Erythroblast (primary cell): ENCODE data around the gene VAMP2.

Experiments used
- GATA1 ChIP-seq: IDR thresholded peaks from 2 replicates; pipeline ENCODE4 v1.6.1; 2011; ENCODE audit warnings: low read depth, mild to moderate bottlenecking, control low read depth, low read length, moderate library complexity
- POLR2A ChIP-seq: IDR thresholded peaks from 2 replicates; pipeline ENCODE4 v1.6.1; 2011; ENCODE audit warnings: mild to moderate bottlenecking, low read length

DNA sequence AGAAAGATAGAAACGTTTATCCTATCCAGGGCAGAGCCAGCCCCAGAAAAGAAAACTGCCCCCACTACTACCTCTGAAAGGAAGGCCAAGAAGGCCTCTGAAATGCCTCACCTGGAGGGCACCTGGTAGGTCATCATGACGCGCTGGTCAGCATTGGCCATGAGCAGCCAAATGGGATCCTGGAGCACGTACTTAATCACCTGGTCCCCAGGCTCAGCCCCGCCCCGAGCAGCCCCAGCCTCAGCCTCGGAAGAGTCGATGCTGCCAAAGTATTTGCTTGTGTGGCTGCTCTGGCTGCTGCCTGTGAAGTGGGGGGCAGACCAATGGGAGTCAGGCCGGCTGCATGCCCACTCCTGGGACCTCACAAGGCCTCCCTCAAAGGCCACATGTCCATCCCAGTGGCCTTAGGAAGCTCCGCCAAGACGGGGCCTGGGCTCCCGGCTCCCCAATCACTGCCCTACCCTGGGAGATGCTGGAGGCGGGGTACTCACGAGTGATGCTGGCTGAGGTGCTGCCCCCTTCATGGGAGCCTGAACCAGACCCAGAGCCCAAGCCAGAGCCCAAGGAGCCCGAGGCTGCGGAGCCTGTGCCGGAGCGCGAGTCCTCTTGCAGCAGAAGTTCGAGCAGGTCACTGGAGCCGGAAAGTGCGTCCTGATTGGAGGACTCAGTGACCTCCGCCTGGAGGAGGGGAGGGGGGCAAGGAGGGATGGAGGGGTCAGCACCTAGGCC, 20.4 kb downstream of the VAMP2 start:
- TF ChIP-seq POLR2A (peak; percentile 20), GATA1 (no peak)
